AG20443 (cell line): ENCODE data around the gene DDX41.
"Not testable (repeated sequence)": the region's sequence is repeated elsewhere in the genome, so short reads cannot be mapped to it uniquely, and the experiment has no call there.

Experiments
- DNase-seq: peaks from one replicate; pipeline ENCODE4 v3.0.0; 2012; ENCODE audit warnings: low spot score, mixed read lengths

Gene DDX41

GRCh38 chr5:177537389-177538361 lies 20.9 kb upstream of the DDX41 start:
- DNase-seq = peak; percentile 87

- DNase-seq = no peak
Measured at GRCh38 chr5:177536386-177536785, 19.6 kb upstream of the DDX41 start.

- no peak for DNase-seq
Measured at GRCh38 chr5:177535125-177535524, 18.4 kb upstream of the DDX41 start.

GRCh38 chr5:177534433-177534832 lies 17.7 kb upstream of the DDX41 start:
- DNase-seq = not testable (repeated sequence)

- DNase-seq = no peak
Measured at GRCh38 chr5:177531209-177531940, 14.6 kb upstream of the DDX41 start.

- no peak for DNase-seq
Measured at GRCh38 chr5:177530638-177531037, 13.9 kb upstream of the DDX41 start.

GRCh38 chr5:177529247-177530203 lies 12.8 kb upstream of the DDX41 start:
- DNase-seq = no peak

- no peak for DNase-seq
Measured at GRCh38 chr5:177528631-177529030, 11.9 kb upstream of the DDX41 start.

GRCh38 chr5:177527595-177527994 lies 10.8 kb upstream of the DDX41 start:
- DNase-seq = no peak

GRCh38 chr5:177526791-177527190 lies 10.0 kb upstream of the DDX41 start:
- DNase-seq = no peak

- no peak for DNase-seq
Measured at GRCh38 chr5:177526191-177526590, 9.4 kb upstream of the DDX41 start.

GRCh38 chr5:177524941-177525655 lies 8.3 kb upstream of the DDX41 start:
- DNase-seq = no peak

GRCh38 chr5:177524539-177524900 lies 7.8 kb upstream of the DDX41 start:
- no peak for DNase-seq

- no peak for DNase-seq
Measured at GRCh38 chr5:177523711-177524538, 7.2 kb upstream of the DDX41 start.

- no peak for DNase-seq
Measured at GRCh38 chr5:177520916-177521513, 4.3 kb upstream of the DDX41 start.

GRCh38 chr5:177520271-177520670 lies 3.5 kb upstream of the DDX41 start:
- no peak for DNase-seq

- DNase-seq = no peak
Measured at GRCh38 chr5:177519463-177520235, 2.9 kb upstream of the DDX41 start.

- no peak for DNase-seq
Measured at GRCh38 chr5:177515580-177515979, 1.2 kb downstream of the DDX41 start.

- DNase-seq = no peak
Measured at GRCh38 chr5:177514541-177514940, 2.2 kb downstream of the DDX41 start.
